Left colon (tissue), 2 donors: ENCODE measurements around the gene FFAR1. TPM values are rescaled to one million over a fixed set of nuclear protein-coding genes. Genes with fewer than 3 reads are reported as not detected.
"Not testable (repeated sequence)": the region's sequence is repeated elsewhere in the genome, so short reads cannot be mapped to it uniquely, and the experiment has no call there.

ENCODE experiments used
- ATAC-seq: fragments of 200-7000 bp; cut with Tn5 transposase; one replicate; pipeline ENCODE4 v1.9.1; 2020; ENCODE audit warnings: mild to moderate bottlenecking, moderate library complexity
- DNase-seq, 2 donors: peaks; one replicate each; pipeline ENCODE4 v3.0.0-alpha.2; 2020
- intact Hi-C, 2 donors: fragments of 100-400 bp; cut with DNase I in 1 of 2; cut with micrococcal nuclease in 1 of 2; formaldehyde crosslinking; loops; one replicate each; pipeline versions ENCODE4 v1.11.2 to v1.14.0; 2022; cut with DNase I, micrococcal nuclease
- total RNA-seq, 2 donors: library from RNA; stranded (reverse); fragmentation: NEBNext Ultra II Directional; extraction: Animal tissue kit (Norgen Biotek cat#: 25700); gene quantifications; one replicate each; pipeline ENCODE4 v1.2.1, GENCODE V29; 2021
- donor health status: DM: no; HTN: no; CAD: no.
- donor health status: DM: yes; HTN: yes; CAD: no.

Gene FFAR1
- total RNA-seq, 2 donors from 2014 or later: 0.11 TPM; not detected in 1

- ATAC-seq (no peak), DNase-seq (no peak)
- intact Hi-C loops: no loop called here
Measured at GRCh38 chr19:35375505-35376307, 28.0 kb downstream of the FFAR1 start.

- ATAC-seq (no peak), DNase-seq (no peak)
- intact Hi-C loops: no loop called here
Measured at GRCh38 chr19:35377656-35378055, 30.0 kb downstream of the FFAR1 start.

GRCh38 chr19:35378356-35378755 is 30.7 kb downstream of the FFAR1 start:
- intact Hi-C loops: no loop called here
- no peak for DNase-seq
- ATAC-seq: no peak

GRCh38 chr19:35379545-35379944 is 31.8 kb downstream of the FFAR1 start:
- ATAC-seq, intact Hi-C loops, DNase-seq: not testable (repeated sequence)

- ATAC-seq (peak; percentile 26), DNase-seq (no peak)
- intact Hi-C loops: no loop called here
Measured at GRCh38 chr19:35379992-35380391, 32.3 kb downstream of the FFAR1 start.

GRCh38 chr19:35380450-35381124 is 32.9 kb downstream of the FFAR1 start:
- ATAC-seq: peak; percentile 89

GRCh38 chr19:35381318-35381717 is 33.6 kb downstream of the FFAR1 start:
- intact Hi-C loops: no loop called here
- ATAC-seq (no peak), DNase-seq (no peak)

More at GRCh38 chr19:35380450-35381124, 32.9 kb downstream of the FFAR1 start:
- peak in 1 of 2 donors; percentile 41 for DNase-seq
- intact Hi-C loops: no loop called here

GRCh38 chr19:35381926-35382325 is 34.2 kb downstream of the FFAR1 start:
- no peak for DNase-seq
- no peak for ATAC-seq
- intact Hi-C loops: no loop called here

- intact Hi-C loops: no loop called here
Measured at GRCh38 chr19:35383536-35383935, 35.8 kb downstream of the FFAR1 start.

GRCh38 chr19:35388277-35389054 is 40.8 kb downstream of the FFAR1 start:
- intact Hi-C loops: no loop called here
- DNase-seq (no peak), ATAC-seq (no peak)

More at GRCh38 chr19:35383536-35383935, 35.8 kb downstream of the FFAR1 start:
- DNase-seq (no peak), ATAC-seq (no peak)

GRCh38 chr19:35389192-35389861 is 41.6 kb downstream of the FFAR1 start:
- ATAC-seq (no peak), DNase-seq (no peak)
- intact Hi-C loops: no loop called here

GRCh38 chr19:35392742-35393715 is 45.3 kb downstream of the FFAR1 start:
- DNase-seq: no peak
- intact Hi-C loops: no loop called here
- no peak for ATAC-seq

GRCh38 chr19:35395382-35396199 is 47.9 kb downstream of the FFAR1 start:
- DNase-seq (peak; percentile 34 to 48), ATAC-seq (peak; percentile 89)

GRCh38 chr19:35396240-35396885 is 48.7 kb downstream of the FFAR1 start:
- intact Hi-C loops: no loop called here
- ATAC-seq (no peak), DNase-seq (no peak)

More at GRCh38 chr19:35395382-35396199, 47.9 kb downstream of the FFAR1 start:
- intact Hi-C loops: no loop called here

GRCh38 chr19:35397064-35397463 is 49.4 kb downstream of the FFAR1 start:
- intact Hi-C loops: no loop called here
- DNase-seq: no peak
- no peak for ATAC-seq
